HepG2 (cell line): ENCODE measurements around the gene ADGRG1. TPM values are rescaled to one million over a fixed set of nuclear protein-coding genes. Genes with fewer than 3 reads are reported as not detected.

Experiments
- CENPBD1 ChIP-seq: sonication (generic); formaldehyde crosslinking; IDR thresholded peaks from 2 replicates; pipeline ENCODE4 v1.8.0; 2022; ENCODE audit warnings: missing genetic modification reagents, low read depth, mild to moderate bottlenecking, borderline replicate concordance
- HNRNPLL ChIP-seq: fragments of 200-400 bp; formaldehyde crosslinking; IDR thresholded peaks from 2 replicates; pipeline ENCODE4 v1.6.1; 2017; ENCODE audit warnings: mild to moderate bottlenecking, low read depth, low read length; ENCODE audit not compliant: poor library complexity, severe bottlenecking
- KAT8 ChIP-seq: IDR thresholded peaks from 2 replicates; pipeline ENCODE4 v1.6.1; 2016; ENCODE audit warnings: missing genetic modification reagents, missing compliant biosample characterization
- MED13 ChIP-seq: sonication (generic); formaldehyde crosslinking; IDR thresholded peaks from 2 replicates; pipeline ENCODE4 v1.5.0; 2020; ENCODE audit warnings: missing genetic modification reagents
- NR2F2 ChIP-seq: IDR thresholded peaks from 2 replicates; pipeline ENCODE4 v1.6.1; 2012; ENCODE audit warnings: low read depth, inconsistent platforms, borderline replicate concordance
- ONECUT2 ChIP-seq: sonication (generic); formaldehyde crosslinking; IDR thresholded peaks from 2 replicates; pipeline ENCODE4 v1.4.0; 2020; ENCODE audit warnings: missing genetic modification reagents
- PRPF4 ChIP-seq: fragments of 200-400 bp; formaldehyde crosslinking; IDR thresholded peaks from 2 replicates; pipeline ENCODE4 v1.6.1; 2016; ENCODE audit warnings: low read length, low read depth; ENCODE audit not compliant: poor library complexity, severe bottlenecking
- SETDB1 ChIP-seq: sonication (generic); formaldehyde crosslinking; IDR thresholded peaks from 2 replicates; pipeline ENCODE4 v1.5.1; 2020; ENCODE audit warnings: missing genetic modification reagents, mild to moderate bottlenecking, borderline replicate concordance
- SRSF9 ChIP-seq: fragments of 200-400 bp; formaldehyde crosslinking; IDR thresholded peaks from 2 replicates; pipeline ENCODE4 v1.6.1; 2018; ENCODE audit warnings: borderline replicate concordance, mild to moderate bottlenecking, low read depth, low read length; ENCODE audit not compliant: insufficient read depth, poor library complexity, severe bottlenecking
- STAT6 ChIP-seq: sonication (generic); formaldehyde crosslinking; IDR thresholded peaks from 2 replicates; pipeline ENCODE4 v1.4.0; 2020; ENCODE audit warnings: missing genetic modification reagents, mild to moderate bottlenecking, borderline replicate concordance
- YY1 ChIP-seq: IDR thresholded peaks from 2 replicates; pipeline ENCODE4 v1.6.1; 2011; ENCODE audit warnings: low read length, low read depth, moderate library complexity, mild to moderate bottlenecking; ENCODE audit not compliant: insufficient read depth, insufficient replicate concordance
- ZBTB42 ChIP-seq: sonication (generic); formaldehyde crosslinking; IDR thresholded peaks from 2 replicates; pipeline ENCODE4 v1.5.0; 2020; ENCODE audit warnings: mild to moderate bottlenecking, missing genetic modification reagents
- ZFP36L2 ChIP-seq: sonication (generic); formaldehyde crosslinking; IDR thresholded peaks from 2 replicates; pipeline ENCODE4 v1.4.0; 2020; ENCODE audit warnings: missing genetic modification reagents
- ZMAT3 ChIP-seq: sonication (generic); formaldehyde crosslinking; conservative IDR thresholded peaks from 2 replicates; pipeline ENCODE4 v1.7.0; 2021; ENCODE audit warnings: missing genetic modification reagents
- ZNF180 ChIP-seq: sonication (generic); formaldehyde crosslinking; IDR thresholded peaks from 2 replicates; pipeline ENCODE4 v1.4.0; 2020; ENCODE audit warnings: low read depth, missing genetic modification reagents, borderline replicate concordance
- ZNF407 ChIP-seq: sonication (generic); formaldehyde crosslinking; IDR thresholded peaks from one replicate; pipeline ENCODE4 v1.5.1; 2020; ENCODE audit warnings: mild to moderate bottlenecking, missing genetic modification reagents; ENCODE audit errors: not compliant biosample characterization
- ZNF446 ChIP-seq: sonication (generic); formaldehyde crosslinking; IDR thresholded peaks from 2 replicates; pipeline ENCODE4 v1.5.0; 2020; ENCODE audit warnings: mild to moderate bottlenecking, missing genetic modification reagents
- ZNF557 ChIP-seq: sonication (generic); formaldehyde crosslinking; IDR thresholded peaks from 2 replicates; pipeline ENCODE4 v1.4.0; 2020; ENCODE audit warnings: missing genetic modification reagents
- polyA plus RNA-seq, 8 experiments: library from polyadenylated mRNA; depleted of rRNA in 3 of 8; stranded (reverse) in 7 of 8; unstranded in 1 of 8; fragments of >200 nt; fragmentation: Illumina TruSeq in 4 of 8; extraction: Trizol in 4 of 8; gene quantifications; 2 replicates each; pipeline versions ENCODE4 v1.2.1 to v1.2.3, GENCODE V29; 2011 to 2016; ENCODE audit warnings: low read depth in 4 of 8, missing spikeins in 1 of 8, mixed read lengths in 1 of 8; ENCODE audit not compliant: insufficient read depth in 1 of 8
- total RNA-seq, 5 experiments: library from RNA; depleted of rRNA; stranded (reverse); fragments of >200 nt; fragmentation: Illumina TruSeq; extraction: Trizol; gene quantifications; 2 replicates each; pipeline ENCODE4 v1.2.3, GENCODE V29; 2016; ENCODE audit warnings: low read depth in 1 of 5

The ADGRG1 gene
- total and polyA plus RNA-seq, 2 of the 13 experiments (the other 11 are each of a cell fraction or from before 2014, with no cell fraction given): 2.7 to 5.9 TPM

- TF ChIP-seq STAT6 (CRISPR knock-in tag) (0 out of 2 replicates have a peak, but pooled peaks have one; percentile 21), SRSF9 (no peak), SETDB1 (CRISPR knock-in tag) (no peak), NR2F2 (peak; percentile 78; the same call in 1 of the 2 replicates), CENPBD1 (CRISPR knock-in tag) (no peak), ZBTB42 (CRISPR knock-in tag) (no peak), ZNF180 (CRISPR knock-in tag) (no peak), KAT8 (CRISPR knock-in tag) (peak; percentile 89), HNRNPLL (no peak), YY1 (peak; percentile 70), ONECUT2 (CRISPR knock-in tag) (no peak), MED13 (CRISPR knock-in tag) (no peak; the same call in 1 of the 2 replicates), ZNF557 (no peak), ZNF446 (CRISPR knock-in tag) (no peak), ZNF407 (CRISPR knock-in tag) (peak; percentile 38), PRPF4 (no peak), ZFP36L2 (CRISPR knock-in tag) (no peak), ZMAT3 (CRISPR knock-in tag) (peak; percentile 60; the same call in 1 of the 2 replicates)
Observed at GRCh38 chr16:57667526-57668262, 39.3 kb downstream of the ADGRG1 start (continued).
